Liver (tissue), 3 donors: ENCODE measurements around the gene TPGS2.

Experiments
- ATF3 ChIP-seq: IDR thresholded peaks from 2 replicates; pipeline ENCODE4 v1.6.1; 2016; ENCODE audit warnings: antibody characterized with exemption
- CTCF ChIP-seq: fragments of 150-350 bp; IDR thresholded peaks from 2 replicates; pipeline ENCODE4 v1.5.1; 2017; ENCODE audit warnings: improper control_type of control experiment, low read depth, low read length; ENCODE audit not compliant: missing input control
- EGR1 ChIP-seq, 2 donors: IDR thresholded peaks; 2 replicates each; pipeline ENCODE4 v1.6.1; 2016 to 2018; ENCODE audit warnings: antibody characterized with exemption in 2 of 2, low read depth in 2 of 2
- FOXA1 ChIP-seq: IDR thresholded peaks from 2 replicates; pipeline ENCODE4 v1.6.1; 2016; ENCODE audit warnings: antibody characterized with exemption
- FOXA2 ChIP-seq: IDR thresholded peaks from 2 replicates; pipeline ENCODE4 v1.6.1; 2016; ENCODE audit warnings: antibody characterized with exemption
- JUND ChIP-seq, 2 donors: IDR thresholded peaks; 2 replicates each; pipeline ENCODE4 v1.6.1; 2016; ENCODE audit warnings: antibody characterized with exemption in 2 of 2
- MAX ChIP-seq: IDR thresholded peaks from 2 replicates; pipeline ENCODE4 v1.6.1; 2016; ENCODE audit warnings: antibody characterized with exemption
- NR2F2 ChIP-seq: IDR thresholded peaks from 2 replicates; pipeline ENCODE4 v1.6.1; 2016; ENCODE audit warnings: antibody characterized with exemption
- RAD21 ChIP-seq, 2 donors: IDR thresholded peaks; 2 replicates each; pipeline ENCODE4 v1.6.1; 2016; ENCODE audit warnings: antibody characterized with exemption in 2 of 2, mild to moderate bottlenecking in 2 of 2
- REST ChIP-seq: IDR thresholded peaks from 2 replicates; pipeline ENCODE4 v1.6.1; 2016; ENCODE audit warnings: antibody characterized with exemption, mild to moderate bottlenecking
- RXRA ChIP-seq, 2 donors: IDR thresholded peaks; 2 replicates each; pipeline ENCODE4 v1.6.1; 2017 to 2018; ENCODE audit warnings: antibody characterized with exemption in 2 of 2, mild to moderate bottlenecking in 1 of 2
- TAF1 ChIP-seq: conservative IDR thresholded peaks from 2 replicates; pipeline ENCODE4 v1.6.1; 2016; ENCODE audit warnings: antibody characterized with exemption, mild to moderate bottlenecking
- YY1 ChIP-seq: IDR thresholded peaks from 2 replicates; pipeline ENCODE4 v1.6.1; 2016; ENCODE audit warnings: antibody characterized with exemption, mild to moderate bottlenecking
- ZBTB33 ChIP-seq: IDR thresholded peaks from 2 replicates; pipeline ENCODE4 v1.6.1; 2016; ENCODE audit warnings: antibody characterized with exemption
- donor health status: healthy.
- donor health status: healthy.

GRCh38 chr18:36780748-36781147 lies 48.1 kb downstream of the TPGS2 start:
- TF ChIP-seq JUND (IDR thresholded peaks at IDR 0.05) (no peak), CTCF (no peak), NR2F2 (no peak), YY1 (no peak), ZBTB33 (no peak), FOXA2 (no peak), TAF1 (no peak), REST (no peak), RXRA (IDR thresholded peaks at IDR 0.05) (no peak), EGR1 (IDR thresholded peaks at IDR 0.05; ENCODE audit: low read depth in 2 of 2) (no peak), ATF3 (no peak), RAD21 (IDR thresholded peaks at IDR 0.05) (no peak), FOXA1 (no peak), MAX (no peak)
